Purkinje cell (primary cell): ENCODE measurements around the gene NKD2. TPM values are rescaled to one million over a fixed set of nuclear protein-coding genes. Genes with fewer than 3 reads are reported as not detected.

Source experiments
- polyA plus RNA-seq: library from polyadenylated mRNA; unstranded; fragments of >200 nt; fragmentation: Nextera tagmentation; gene quantifications from 2 replicates; pipeline ENCODE4 v1.2.1, GENCODE V29; 2014

Gene NKD2
- 0.13 and 0.48 TPM in 2 replicates for polyA plus RNA-seq

GRCh38 chr5:1008451-1009358 lies at the start of gene NKD2:
Gene NKD2 (plus strand): TSS chr5:1008802. CDS start chr5:1009058, 256 bp downstream.

Other genes with a start within 250 kb of the NKD2 start
- gene ZDHHC11B, start 224.1 kb upstream of the NKD2 start, polyA plus RNA-seq, result 5.4 and 6.0 TPM in 2 replicates
- 2.7 and 3.3 TPM in 2 replicates for gene ZDHHC11, start 157.8 kb upstream of the NKD2 start, polyA plus RNA-seq
- gene BRD9, start 116.0 kb upstream of the NKD2 start, polyA plus RNA-seq, result 3.3 and 11.2 TPM in 2 replicates
- gene TRIP13, start 115.9 kb upstream of the NKD2 start, polyA plus RNA-seq, result 5.2 TPM in 1 of 2 replicates, not detected in the other
- not detected in 2 replicates for gene SLC12A7, start 103.3 kb downstream of the NKD2 start, polyA plus RNA-seq
- gene SLC6A19, start 192.8 kb downstream of the NKD2 start, polyA plus RNA-seq, result not detected in 2 replicates
- gene SLC6A18, start 216.6 kb downstream of the NKD2 start, polyA plus RNA-seq, result not detected in 2 replicates